Measurements from ENCODE around the gene OCIAD1.

GRCh38 chr4:48863728-48864127 is 32.8 kb downstream of the OCIAD1 start:
- TF ChIP-seq HDGF (IDR thresholded peaks at IDR 0.05; ENCODE audit: borderline replicate concordance) (no peak), TARDBP (IDR thresholded peaks at IDR 0.05) (no peak), FOXM1 (IDR thresholded peaks at IDR 0.05; ENCODE audit: borderline replicate concordance) (no peak), CTBP1 (IDR thresholded peaks at IDR 0.05; ENCODE audit: borderline replicate concordance) (no peak), ZNF384 (IDR thresholded peaks at IDR 0.05) (no peak), SUZ12 (IDR thresholded peaks at IDR 0.05) (no peak), SP1 (IDR thresholded peaks at IDR 0.05) (no peak), ARNT (IDR thresholded peaks at IDR 0.05) (no peak), PKNOX1 (IDR thresholded peaks at IDR 0.05) (no peak), BHLHE40 (IDR thresholded peaks at IDR 0.05; ENCODE audit: borderline replicate concordance) (no peak), ELF4 (IDR thresholded peaks at IDR 0.05) (no peak), FOXK2 (IDR thresholded peaks at IDR 0.05) (no peak), FOXA1 (IDR thresholded peaks at IDR 0.05) (no peak)

Data from HEK293T (cell line).